SU-DHL-6 (cell line): ENCODE measurements around the gene ADCY2.

Source experiments
- H2AFZ ChIP-seq: fragments of 200-600 bp; sonication (generic); 2 replicates; pipeline ENCODE4 v1.6.1; 2014; ENCODE audit warnings: low read depth, mild to moderate bottlenecking, moderate library complexity, mixed read lengths, antibody characterized with exemption, low read length; ENCODE audit not compliant: severe bottlenecking
- H3F3A ChIP-seq: fragments of 200-600 bp; shearing (Covaris generic); 2 replicates; pipeline ENCODE4 v1.6.0; 2016; ENCODE audit warnings: antibody characterized with exemption, mild to moderate bottlenecking; ENCODE audit not compliant: insufficient read depth
- H3K27ac ChIP-seq: fragments of 200-600 bp; sonication (generic); 2 replicates; pipeline ENCODE4 v1.5.1; 2016; ENCODE audit warnings: low read depth, mild to moderate bottlenecking, low read length, moderate library complexity, mixed read lengths
- H3K27me3 ChIP-seq: fragments of 200-600 bp; sonication (generic), shearing (Covaris generic); 2 replicates; pipeline ENCODE4 v1.6.0; 2014; ENCODE audit warnings: mild to moderate bottlenecking, low read length
- H3K36me3 ChIP-seq: fragments of 200-600 bp; sonication (generic); 2 replicates; pipeline ENCODE4 v1.6.1; 2014; ENCODE audit warnings: mild to moderate bottlenecking, low read length, mixed read lengths
- H3K4me2 ChIP-seq: fragments of 300-600, 200-600 bp; shearing (Covaris generic), sonication (generic); 2 replicates; pipeline ENCODE4 v1.6.0; 2014; ENCODE audit warnings: low read length, low read depth, mild to moderate bottlenecking; ENCODE audit not compliant: poor library complexity, severe bottlenecking
- H3K4me3 ChIP-seq: fragments of 200-600 bp; sonication (generic); 2 replicates; pipeline ENCODE4 v1.5.1; 2014; ENCODE audit warnings: antibody characterized with exemption, low read length, mild to moderate bottlenecking, mixed read lengths; ENCODE audit not compliant: insufficient read depth, poor library complexity, severe bottlenecking
- H3K79me2 ChIP-seq: fragments of 200-600 bp; sonication (generic); 2 replicates; pipeline ENCODE4 v1.6.1; 2014; ENCODE audit warnings: mild to moderate bottlenecking, low read length, moderate library complexity; ENCODE audit not compliant: insufficient read depth
- H3K9ac ChIP-seq: fragments of 200-600 bp; sonication (generic); 2 replicates; pipeline ENCODE4 v1.7.0; 2014; ENCODE audit warnings: mild to moderate bottlenecking, low read length
- H3K9me2 ChIP-seq: fragments of 200-600 bp; sonication (generic); replicated peaks from 2 replicates; pipeline ENCODE4 v1.6.1; 2014; ENCODE audit warnings: low read length; ENCODE audit not compliant: insufficient read depth
- H3K9me3 ChIP-seq: fragments of 200-600 bp; sonication (generic); 2 replicates; pipeline ENCODE4 v1.6.1; 2014; ENCODE audit warnings: low read length, mixed read lengths; ENCODE audit not compliant: insufficient read depth
- H4K20me1 ChIP-seq: fragments of 200-600 bp; sonication (generic); 2 replicates; pipeline ENCODE4 v1.6.1; 2014; ENCODE audit warnings: low read depth, mild to moderate bottlenecking, antibody characterized with exemption, low read length, moderate library complexity, mixed read lengths
- CTCF ChIP-seq: fragments of 200-600 bp; sonication (generic); IDR thresholded peaks from one replicate; pipeline ENCODE4 v1.5.1; 2017; ENCODE audit warnings: antibody characterized with exemption, mild to moderate bottlenecking, low read length, moderate library complexity; ENCODE audit not compliant: insufficient read depth, poor library complexity, severe bottlenecking
- EZH2phosphoT487 ChIP-seq: fragments of 200-600 bp; sonication (generic), shearing (Covaris generic); conservative IDR thresholded peaks from 2 replicates; pipeline ENCODE4 v1.6.1; 2018; ENCODE audit warnings: mild to moderate bottlenecking, antibody characterized with exemption, low read length, moderate library complexity, mixed read lengths

The ADCY2 gene

GRCh38 chr5:7461371-7461770 is 65.4 kb downstream of the ADCY2 start:
- Histone ChIP-seq H3K36me3 (no peaks in the 10 kb centered on the region), H3F3A (no peaks in the 10 kb centered on the region), H4K20me1 (no peaks in the 10 kb centered on the region), H3K9me3 (no peaks in the 10 kb centered on the region), H3K4me2 (no peak overlapping the region), H3K9me2 (no peaks in the 10 kb centered on the region), H3K79me2 (no peaks in the 10 kb centered on the region), H3K27me3 (no peaks in the 10 kb centered on the region), H3K27ac (no peak overlapping the region), H2AFZ (no peak overlapping the region), H3K9ac (no peak overlapping the region), H3K4me3 (no peak overlapping the region)
- TF ChIP-seq EZH2phosphoT487: no peak
- no peak for TF ChIP-seq CTCF

- Histone ChIP-seq H3K27me3 (no peaks in the 10 kb centered on the region), H3K27ac (no peak overlapping the region), H3F3A (no peaks in the 10 kb centered on the region), H3K4me3 (no peak overlapping the region), H3K4me2 (no peak overlapping the region), H2AFZ (no peak overlapping the region), H3K9me2 (no peaks in the 10 kb centered on the region), H3K79me2 (no peaks in the 10 kb centered on the region), H3K36me3 (no peaks in the 10 kb centered on the region), H4K20me1 (no peaks in the 10 kb centered on the region), H3K9me3 (no peaks in the 10 kb centered on the region), H3K9ac (no peak overlapping the region)
- TF ChIP-seq EZH2phosphoT487 (no peak), CTCF (no peak)
Measured at GRCh38 chr5:7462758-7463157, 66.8 kb downstream of the ADCY2 start.

GRCh38 chr5:7464182-7464581 is 68.2 kb downstream of the ADCY2 start:
- H2AFZ ChIP-seq: no peak overlapping the region
- no peaks in the 10 kb centered on the region for H3K9me3 ChIP-seq
- no peak overlapping the region for H3K9ac ChIP-seq
- no peaks in the 10 kb centered on the region for H3K36me3 ChIP-seq
- H3K27me3 ChIP-seq: no peaks in the 10 kb centered on the region
- H3K9me2 ChIP-seq: no peaks in the 10 kb centered on the region
- TF ChIP-seq EZH2phosphoT487: no peak
- no peak for TF ChIP-seq CTCF
- no peaks in the 10 kb centered on the region for H4K20me1 ChIP-seq
- H3K4me3 ChIP-seq: no peak overlapping the region
- H3K4me2 ChIP-seq: no peak overlapping the region
- H3F3A ChIP-seq: no peaks in the 10 kb centered on the region
- H3K27ac ChIP-seq: no peak overlapping the region
- H3K79me2 ChIP-seq: no peaks in the 10 kb centered on the region
